Upper lobe of left lung (tissue), 4 donors: ENCODE data around the gene VIPR1.

ENCODE experiments used
- EP300 ChIP-seq, 4 donors: sonication (generic); formaldehyde crosslinking; IDR thresholded peaks; one replicate each; pipeline ENCODE4 v1.5.1; 2017; ENCODE audit warnings: antibody characterized with exemption in 4 of 4, control low read depth in 2 of 4
- TF ChIP-seq, protein P1 (sequence below), 6 experiments: fragments of 450-650 bp in 4 of 6; fragments of 200-600 bp in 2 of 6; sonication (generic) in 2 of 6; IDR thresholded peaks; one replicate each; pipeline ENCODE4 v1.5.1; 2016 to 2019; ENCODE audit warnings: antibody characterized with exemption in 6 of 6

DNA sequence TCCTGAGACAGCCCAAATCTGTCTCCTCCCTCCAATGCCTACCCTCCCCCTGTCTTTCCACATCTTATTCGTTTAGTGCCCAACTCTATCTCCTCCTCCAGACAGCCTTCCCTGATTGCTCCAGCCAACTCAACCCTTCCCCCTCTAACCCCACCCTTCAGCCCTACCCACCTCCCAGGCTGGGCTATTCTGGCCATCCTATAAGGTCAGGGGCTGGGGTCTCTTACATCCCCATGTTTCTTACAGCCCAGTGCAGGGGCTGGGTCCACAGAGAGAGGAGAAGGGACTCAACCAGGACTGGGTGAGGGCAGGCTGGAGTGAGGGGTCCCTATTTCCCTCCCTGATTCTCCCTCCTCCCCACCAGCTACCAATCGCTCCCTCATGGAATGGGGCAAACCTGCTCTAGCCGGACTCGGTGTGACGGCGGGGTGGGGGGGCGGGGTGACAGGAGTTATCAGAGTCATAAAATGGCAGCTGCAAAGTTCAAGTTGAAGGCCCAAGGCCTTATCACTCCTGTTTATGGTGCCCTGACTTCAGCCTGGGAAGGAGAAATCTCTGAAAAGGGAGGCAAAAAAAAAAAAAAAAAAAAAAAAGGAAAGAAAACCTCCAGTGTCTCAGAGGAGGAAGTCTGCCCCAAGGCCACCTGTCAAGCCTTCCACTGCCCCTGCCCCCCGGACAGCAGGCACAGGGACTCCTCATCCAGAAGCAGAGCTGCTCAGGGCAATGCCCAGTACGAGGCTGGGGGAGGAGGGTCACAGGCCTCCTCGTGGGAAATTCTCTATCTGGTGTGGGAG lies 2.1 kb downstream of the VIPR1 start:
- no peak for TF ChIP-seq EP300 (IDR thresholded peaks at IDR 0.05)
- TF ChIP-seq, protein P1, sequence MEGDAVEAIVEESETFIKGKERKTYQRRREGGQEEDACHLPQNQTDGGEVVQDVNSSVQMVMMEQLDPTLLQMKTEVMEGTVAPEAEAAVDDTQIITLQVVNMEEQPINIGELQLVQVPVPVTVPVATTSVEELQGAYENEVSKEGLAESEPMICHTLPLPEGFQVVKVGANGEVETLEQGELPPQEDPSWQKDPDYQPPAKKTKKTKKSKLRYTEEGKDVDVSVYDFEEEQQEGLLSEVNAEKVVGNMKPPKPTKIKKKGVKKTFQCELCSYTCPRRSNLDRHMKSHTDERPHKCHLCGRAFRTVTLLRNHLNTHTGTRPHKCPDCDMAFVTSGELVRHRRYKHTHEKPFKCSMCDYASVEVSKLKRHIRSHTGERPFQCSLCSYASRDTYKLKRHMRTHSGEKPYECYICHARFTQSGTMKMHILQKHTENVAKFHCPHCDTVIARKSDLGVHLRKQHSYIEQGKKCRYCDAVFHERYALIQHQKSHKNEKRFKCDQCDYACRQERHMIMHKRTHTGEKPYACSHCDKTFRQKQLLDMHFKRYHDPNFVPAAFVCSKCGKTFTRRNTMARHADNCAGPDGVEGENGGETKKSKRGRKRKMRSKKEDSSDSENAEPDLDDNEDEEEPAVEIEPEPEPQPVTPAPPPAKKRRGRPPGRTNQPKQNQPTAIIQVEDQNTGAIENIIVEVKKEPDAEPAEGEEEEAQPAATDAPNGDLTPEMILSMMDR (IDR thresholded peaks at IDR 0.05): no peak
